ENCODE data around the gene ATP6V1G2.

Gene ATP6V1G2

GRCh38 chr6:31534521-31535040, 11.8 kb downstream of the ATP6V1G2 start:
- H3K36me3 ChIP-seq (ENCODE audit: control insufficient read depth in 2 of 2, insufficient read depth in 2 of 2, low read length in 2 of 2), result peaks cover 70 to 82% of the 10 kb centered on the region in 2 donors

GRCh38 chr6:31534011-31534410, 12.4 kb downstream of the ATP6V1G2 start:
- Histone ChIP-seq H3K4me1 (ENCODE audit: control insufficient read depth, insufficient read depth, low read length) (peaks cover 10% of the 10 kb centered on the region), H3K27me3 (ENCODE audit: control insufficient read depth in 1 of 2, insufficient read depth in 2 of 2, low read length in 2 of 2) (no peaks in the 10 kb centered on the region), H3K4me3 (ENCODE audit: low read length in 2 of 2) (no peak overlapping the region), H3K9me3 (ENCODE audit: control insufficient read depth in 2 of 2, low read length in 2 of 2) (no peaks in the 10 kb centered on the region), H3K36me3 (ENCODE audit: control insufficient read depth in 2 of 2, insufficient read depth in 2 of 2, low read length in 2 of 2) (peaks cover 66 to 78% of the 10 kb centered on the region in 2 donors), H3K9ac (ENCODE audit: low read length in 2 of 2) (no peak overlapping the region), H3K27ac (ENCODE audit: low read length) (no peak overlapping the region)

More at GRCh38 chr6:31534521-31535040, 11.8 kb downstream of the ATP6V1G2 start:
- peaks cover 16% of the 10 kb centered on the region for H3K4me1 ChIP-seq (ENCODE audit: control insufficient read depth, insufficient read depth, low read length)
- H3K27me3 ChIP-seq (ENCODE audit: control insufficient read depth in 1 of 2, insufficient read depth in 2 of 2, low read length in 2 of 2), result no peaks in the 10 kb centered on the region
- no peak overlapping the region for H3K27ac ChIP-seq (ENCODE audit: low read length)
- no peaks in the 10 kb centered on the region for H3K9me3 ChIP-seq (ENCODE audit: control insufficient read depth in 2 of 2, low read length in 2 of 2)
- H3K4me3 ChIP-seq (ENCODE audit: low read length in 2 of 2), result no peak overlapping the region
- no peak overlapping the region for H3K9ac ChIP-seq (ENCODE audit: low read length in 2 of 2)

- Histone ChIP-seq H3K27me3 (ENCODE audit: control insufficient read depth in 1 of 2, insufficient read depth in 2 of 2, low read length in 2 of 2) (no peaks in the 10 kb centered on the region), H3K4me1 (ENCODE audit: control insufficient read depth, insufficient read depth, low read length) (peaks cover 5% of the 10 kb centered on the region), H3K4me3 (ENCODE audit: low read length in 2 of 2) (no peak overlapping the region), H3K27ac (ENCODE audit: low read length) (no peak overlapping the region), H3K9me3 (ENCODE audit: control insufficient read depth in 2 of 2, low read length in 2 of 2) (no peaks in the 10 kb centered on the region), H3K36me3 (ENCODE audit: control insufficient read depth in 2 of 2, insufficient read depth in 2 of 2, low read length in 2 of 2) (peaks cover 60 to 72% of the 10 kb centered on the region in 2 donors), H3K9ac (ENCODE audit: low read length in 2 of 2) (no peak overlapping the region)
These were observed 13.0 kb downstream of the ATP6V1G2 start for GRCh38 chr6:31533455-31533841.

- Histone ChIP-seq H3K9me3 (ENCODE audit: control insufficient read depth in 2 of 2, low read length in 2 of 2) (no peaks in the 10 kb centered on the region), H3K4me3 (ENCODE audit: low read length in 2 of 2) (no peak overlapping the region), H3K27ac (ENCODE audit: low read length) (no peak overlapping the region), H3K9ac (ENCODE audit: low read length in 2 of 2) (no peak overlapping the region), H3K4me1 (ENCODE audit: control insufficient read depth, insufficient read depth, low read length) (peaks cover 1% of the 10 kb centered on the region), H3K27me3 (ENCODE audit: control insufficient read depth in 1 of 2, insufficient read depth in 2 of 2, low read length in 2 of 2) (no peaks in the 10 kb centered on the region), H3K36me3 (ENCODE audit: control insufficient read depth in 2 of 2, insufficient read depth in 2 of 2, low read length in 2 of 2) (peaks cover 55 to 71% of the 10 kb centered on the region in 2 donors)
These were observed 13.6 kb downstream of the ATP6V1G2 start for GRCh38 chr6:31532644-31533454.

GRCh38 chr6:31531771-31532643, 14.4 kb downstream of the ATP6V1G2 start:
- H3K9ac ChIP-seq (ENCODE audit: low read length in 2 of 2), result no peak overlapping the region
- H3K4me1 ChIP-seq (ENCODE audit: control insufficient read depth, insufficient read depth, low read length), result no peaks in the 10 kb centered on the region
- H3K27me3 ChIP-seq (ENCODE audit: control insufficient read depth in 1 of 2, insufficient read depth in 2 of 2, low read length in 2 of 2), result no peaks in the 10 kb centered on the region
- no peaks in the 10 kb centered on the region for H3K9me3 ChIP-seq (ENCODE audit: control insufficient read depth in 2 of 2, low read length in 2 of 2)
- H3K4me3 ChIP-seq (ENCODE audit: low read length in 2 of 2), result no peak overlapping the region
- peaks cover 55 to 68% of the 10 kb centered on the region in 2 donors for H3K36me3 ChIP-seq (ENCODE audit: control insufficient read depth in 2 of 2, insufficient read depth in 2 of 2, low read length in 2 of 2)
- no peak overlapping the region for H3K27ac ChIP-seq (ENCODE audit: low read length)

GRCh38 chr6:31531162-31531561, 15.2 kb downstream of the ATP6V1G2 start:
- H3K9me3 ChIP-seq (ENCODE audit: control insufficient read depth in 2 of 2, low read length in 2 of 2), result no peaks in the 10 kb centered on the region
- H3K36me3 ChIP-seq (ENCODE audit: control insufficient read depth in 2 of 2, insufficient read depth in 2 of 2, low read length in 2 of 2), result peaks cover 50 to 63% of the 10 kb centered on the region in 2 donors
- no peak overlapping the region for H3K27ac ChIP-seq (ENCODE audit: low read length)
- H3K9ac ChIP-seq (ENCODE audit: low read length in 2 of 2), result no peak overlapping the region
- no peak overlapping the region for H3K4me3 ChIP-seq (ENCODE audit: low read length in 2 of 2)
- H3K27me3 ChIP-seq (ENCODE audit: control insufficient read depth in 1 of 2, insufficient read depth in 2 of 2, low read length in 2 of 2), result no peaks in the 10 kb centered on the region
- no peaks in the 10 kb centered on the region for H3K4me1 ChIP-seq (ENCODE audit: control insufficient read depth, insufficient read depth, low read length)

GRCh38 chr6:31530659-31531058, 15.7 kb downstream of the ATP6V1G2 start:
- peaks cover 45 to 57% of the 10 kb centered on the region in 2 donors for H3K36me3 ChIP-seq (ENCODE audit: control insufficient read depth in 2 of 2, insufficient read depth in 2 of 2, low read length in 2 of 2)

GRCh38 chr6:31529329-31530150, 16.9 kb downstream of the ATP6V1G2 start:
- Histone ChIP-seq H3K27me3 (ENCODE audit: control insufficient read depth in 1 of 2, insufficient read depth in 2 of 2, low read length in 2 of 2) (no peaks in the 10 kb centered on the region), H3K9me3 (ENCODE audit: control insufficient read depth in 2 of 2, low read length in 2 of 2) (no peaks in the 10 kb centered on the region), H3K36me3 (ENCODE audit: control insufficient read depth in 2 of 2, insufficient read depth in 2 of 2, low read length in 2 of 2) (peaks cover 33 to 46% of the 10 kb centered on the region in 2 donors), H3K4me1 (ENCODE audit: control insufficient read depth, insufficient read depth, low read length) (no peaks in the 10 kb centered on the region), H3K9ac (ENCODE audit: low read length in 2 of 2) (no peak overlapping the region), H3K27ac (ENCODE audit: low read length) (no peak overlapping the region), H3K4me3 (ENCODE audit: low read length in 2 of 2) (no peak overlapping the region)

More at GRCh38 chr6:31530659-31531058, 15.7 kb downstream of the ATP6V1G2 start:
- Histone ChIP-seq H3K4me1 (ENCODE audit: control insufficient read depth, insufficient read depth, low read length) (no peaks in the 10 kb centered on the region), H3K9me3 (ENCODE audit: control insufficient read depth in 2 of 2, low read length in 2 of 2) (no peaks in the 10 kb centered on the region), H3K4me3 (ENCODE audit: low read length in 2 of 2) (no peak overlapping the region), H3K27ac (ENCODE audit: low read length) (no peak overlapping the region), H3K27me3 (ENCODE audit: control insufficient read depth in 1 of 2, insufficient read depth in 2 of 2, low read length in 2 of 2) (no peaks in the 10 kb centered on the region), H3K9ac (ENCODE audit: low read length in 2 of 2) (no peak overlapping the region)

GRCh38 chr6:31528821-31529328, 17.5 kb downstream of the ATP6V1G2 start, which contains the start of gene MCCD1:
Gene MCCD1, plus strand, starts transcription at chr6:31528962. Its CDS starts 53 bp downstream, at chr6:31529015.
- Histone ChIP-seq H3K9ac (ENCODE audit: low read length in 2 of 2) (no peak within 1 kb of the TSS), H3K36me3 (ENCODE audit: control insufficient read depth in 2 of 2, insufficient read depth in 2 of 2, low read length in 2 of 2) (peaks cover 28 to 40% of the 10 kb centered on the region in 2 donors), H3K27ac (ENCODE audit: low read length) (no peak within 1 kb of the TSS)

More at GRCh38 chr6:31528821-31529328, 17.5 kb downstream of the ATP6V1G2 start, which contains the start of gene MCCD1:
- no peaks in the 10 kb centered on the region for H3K9me3 ChIP-seq (ENCODE audit: control insufficient read depth in 2 of 2, low read length in 2 of 2)
- no peaks in the 10 kb centered on the region for H3K27me3 ChIP-seq (ENCODE audit: control insufficient read depth in 1 of 2, insufficient read depth in 2 of 2, low read length in 2 of 2)
- no peak within 1 kb of the TSS for H3K4me3 ChIP-seq (ENCODE audit: low read length in 2 of 2)
- no peaks in the 10 kb centered on the region for H3K4me1 ChIP-seq (ENCODE audit: control insufficient read depth, insufficient read depth, low read length)

Measured in stomach smooth muscle (tissue), 2 donors.